CD4-positive, alpha-beta T cell (primary cell): ENCODE data around the gene KIAA2012. TPM values are rescaled to one million over a fixed set of nuclear protein-coding genes. Genes with fewer than 3 reads are reported as not detected.

Experiments
- ATAC-seq: fragments of 200-7000 bp; cut with Tn5 transposase; one replicate; pipeline ENCODE4 v1.10.0; 2022; ENCODE audit warnings: mild to moderate bottlenecking; ENCODE audit not compliant: poor library complexity
- CTCF ChIA-PET: fragments of 350-600 bp; sonication (Branson Sonifier 250); formaldehyde crosslinking; loops from one replicate; lab custom pipeline; 2021; ENCODE audit warnings: antibody characterized with exemption, inconsistent platforms; lab: Charles Lee
- POLR2A ChIA-PET: fragments of 350-600 bp; sonication (Branson Sonifier 250); formaldehyde crosslinking; loops from one replicate; lab custom pipeline; 2021; ENCODE audit warnings: antibody characterized with exemption, inconsistent platforms; lab: Charles Lee
- DNase-seq, 14 experiments: peaks; one replicate each; pipeline ENCODE4 v3.0.0-alpha.2; 2013 to 2020; ENCODE audit warnings: mixed read lengths in 2 of 14
- H3K27ac ChIP-seq, 2 donors: one replicate each; pipeline versions ENCODE4 v1.5.1 to v1.7.0; 2013; ENCODE audit warnings: low read length in 2 of 2, low read depth in 1 of 2, mild to moderate bottlenecking in 1 of 2
- H3K27me3 ChIP-seq, 2 experiments: 1 replicate in 1 of 2; 2 replicates in 1 of 2; pipeline versions ENCODE4 v1.6.1 to v1.7.0; 2013; ENCODE audit warnings: low read length in 2 of 2, control low read depth in 1 of 2, mild to moderate bottlenecking in 1 of 2, moderate library complexity in 1 of 2; ENCODE audit not compliant: insufficient read depth in 2 of 2, control insufficient read depth in 1 of 2
- H3K36me3 ChIP-seq: one replicate; pipeline ENCODE4 v1.6.1; 2013; ENCODE audit warnings: low read length, control low read depth; ENCODE audit not compliant: insufficient read depth
- H3K4me1 ChIP-seq: one replicate; pipeline ENCODE4 v1.6.1; 2013; ENCODE audit warnings: low read length, control low read depth; ENCODE audit not compliant: insufficient read depth
- H3K4me3 ChIP-seq: one replicate; pipeline ENCODE4 v1.5.1; 2013; ENCODE audit warnings: mild to moderate bottlenecking, low read length, moderate library complexity
- H3K9me3 ChIP-seq, 2 experiments: 1 replicate in 1 of 2; 2 replicates in 1 of 2; pipeline versions ENCODE4 v1.6.1 to v1.7.0; 2013; ENCODE audit warnings: low read length in 2 of 2, mild to moderate bottlenecking in 2 of 2, control low read depth in 1 of 2, moderate library complexity in 1 of 2; ENCODE audit not compliant: control insufficient read depth in 1 of 2, insufficient read depth in 1 of 2
- H3K27ac Mint-ChIP-seq: one replicate; pipeline ENCODE4 v1.8.0; 2020; ENCODE audit warnings: mixed read lengths
- H3K27me3 Mint-ChIP-seq: one replicate; pipeline ENCODE4 v1.8.0; 2021; ENCODE audit warnings: mixed read lengths
- H3K36me3 Mint-ChIP-seq: one replicate; pipeline ENCODE4 v1.8.0; 2021; ENCODE audit warnings: low read depth, mixed read lengths
- H3K4me1 Mint-ChIP-seq: one replicate; pipeline ENCODE4 v1.8.0; 2021; ENCODE audit warnings: low read depth, mixed read lengths
- H3K4me3 Mint-ChIP-seq: one replicate; pipeline ENCODE4 v1.8.0; 2020; ENCODE audit warnings: mild to moderate bottlenecking, mixed read lengths
- H3K9me3 Mint-ChIP-seq: one replicate; pipeline ENCODE4 v1.8.0; 2020; ENCODE audit warnings: mixed read lengths
- intact Hi-C, 2 experiments: fragments of 100-400 bp; cut with DNase I in 1 of 2; cut with micrococcal nuclease in 1 of 2; formaldehyde crosslinking; loops; one replicate each; pipeline versions ENCODE4 v1.15.1 to v1.9.0; 2023 to 2025; cut with DNase I, micrococcal nuclease
- total RNA-seq, 174 experiments: library from RNA in 2 of 174; stranded (reverse) in 2 of 174; gene quantifications; one replicate each; pipeline ENCODE4 v1.2.3 and lab custom pipeline; 2021 to 2026
- TF ChIP-seq, protein P1 (sequence below): fragments of 200-600 bp; IDR thresholded peaks from one replicate; pipeline ENCODE4 v1.8.0; 2022; ENCODE audit warnings: antibody characterized with exemption, mild to moderate bottlenecking

The KIAA2012 gene
- total RNA-seq, 2 experiments from 2014 or later, result not detected

DNA sequence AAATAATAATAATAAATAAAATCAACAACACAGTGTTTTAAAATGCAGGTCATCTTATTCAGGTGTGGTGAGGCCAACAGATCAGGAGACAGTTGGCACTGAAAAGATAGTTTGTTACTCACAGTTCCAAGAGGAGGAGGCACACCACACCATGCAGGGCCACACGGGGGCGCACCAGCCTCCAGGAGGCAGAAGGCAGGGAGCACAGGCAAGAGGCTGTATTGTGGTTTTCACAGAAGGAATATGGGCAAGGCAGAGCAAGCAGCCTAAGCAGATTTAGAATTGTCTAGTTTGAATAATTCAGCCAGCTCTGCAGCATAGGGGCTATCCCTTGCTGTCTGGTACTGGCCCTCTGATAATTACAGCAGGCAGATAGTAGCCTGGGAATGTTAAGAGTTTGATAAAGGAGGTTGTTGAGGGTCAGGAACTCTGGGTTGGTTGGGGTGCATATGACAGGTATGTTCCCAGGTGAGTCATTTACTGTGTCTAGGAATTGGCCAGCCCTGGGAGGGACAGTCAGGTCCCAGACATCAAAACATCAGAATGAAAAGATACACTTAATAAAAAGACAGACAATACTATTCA, 31.3 kb downstream of the KIAA2012 start:
- CTCF ChIA-PET, result no interaction called here
- Mint-ChIP-seq H3K4me1 (no peaks in the 10 kb centered on the region), H3K27me3 (peaks cover 5% of the 10 kb centered on the region), H3K4me3 (no peak overlapping the region), H3K36me3 (no peaks in the 10 kb centered on the region), H3K9me3 (no peaks in the 10 kb centered on the region), H3K27ac (no peak overlapping the region)
- intact Hi-C loops, result no loop called here
- Histone ChIP-seq H3K9me3 (no peaks in the 10 kb centered on the region), H3K36me3 (no peaks in the 10 kb centered on the region), H3K4me1 (no peaks in the 10 kb centered on the region), H3K27me3 (no peaks in the 10 kb centered on the region), H3K27ac (no peak overlapping the region), H3K4me3 (no peak overlapping the region)
- POLR2A ChIA-PET, result no interaction called here
- DNase-seq (peak in 3 of 14 experiments; percentile 10 to 16 (median 15)), ATAC-seq (no peak)
- TF ChIP-seq, protein P1, sequence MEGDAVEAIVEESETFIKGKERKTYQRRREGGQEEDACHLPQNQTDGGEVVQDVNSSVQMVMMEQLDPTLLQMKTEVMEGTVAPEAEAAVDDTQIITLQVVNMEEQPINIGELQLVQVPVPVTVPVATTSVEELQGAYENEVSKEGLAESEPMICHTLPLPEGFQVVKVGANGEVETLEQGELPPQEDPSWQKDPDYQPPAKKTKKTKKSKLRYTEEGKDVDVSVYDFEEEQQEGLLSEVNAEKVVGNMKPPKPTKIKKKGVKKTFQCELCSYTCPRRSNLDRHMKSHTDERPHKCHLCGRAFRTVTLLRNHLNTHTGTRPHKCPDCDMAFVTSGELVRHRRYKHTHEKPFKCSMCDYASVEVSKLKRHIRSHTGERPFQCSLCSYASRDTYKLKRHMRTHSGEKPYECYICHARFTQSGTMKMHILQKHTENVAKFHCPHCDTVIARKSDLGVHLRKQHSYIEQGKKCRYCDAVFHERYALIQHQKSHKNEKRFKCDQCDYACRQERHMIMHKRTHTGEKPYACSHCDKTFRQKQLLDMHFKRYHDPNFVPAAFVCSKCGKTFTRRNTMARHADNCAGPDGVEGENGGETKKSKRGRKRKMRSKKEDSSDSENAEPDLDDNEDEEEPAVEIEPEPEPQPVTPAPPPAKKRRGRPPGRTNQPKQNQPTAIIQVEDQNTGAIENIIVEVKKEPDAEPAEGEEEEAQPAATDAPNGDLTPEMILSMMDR, result no peak

DNA sequence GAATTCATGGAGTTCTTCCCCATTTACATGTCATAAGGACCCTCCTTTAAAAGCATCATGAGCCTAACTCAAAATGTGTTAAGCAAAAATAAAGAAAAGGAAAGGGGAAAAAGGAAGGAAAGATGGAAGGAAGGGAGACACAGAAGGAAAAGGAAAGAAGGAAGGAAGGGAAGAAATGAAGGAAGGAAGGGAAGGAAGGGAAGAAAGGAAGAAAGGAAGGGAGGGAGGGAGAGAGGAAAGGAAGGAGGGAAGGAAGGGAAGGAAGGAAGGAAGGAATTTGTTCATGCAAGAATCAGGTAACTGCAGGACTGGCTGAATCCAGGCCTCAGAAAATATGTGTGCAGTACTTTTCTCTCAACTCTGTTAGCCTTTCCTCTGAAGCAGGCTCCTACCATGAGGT, 32.0 kb downstream of the KIAA2012 start:
- ChIA-PET CTCF (no interaction called here), POLR2A (no interaction called here)
- H3K27ac ChIP-seq, result no peak overlapping the region
- H3K4me3 Mint-ChIP-seq, result no peak overlapping the region
- DNase-seq, result no peak
- no peaks in the 10 kb centered on the region for H3K9me3 ChIP-seq
- H3K27me3 ChIP-seq, result no peaks in the 10 kb centered on the region
- no peak overlapping the region for H3K4me3 ChIP-seq
- H3K4me1 Mint-ChIP-seq, result no peaks in the 10 kb centered on the region
- no peaks in the 10 kb centered on the region for H3K36me3 Mint-ChIP-seq
- H3K27ac Mint-ChIP-seq, result no peak overlapping the region
- intact Hi-C loops, result no loop called here
- H3K4me1 ChIP-seq, result no peaks in the 10 kb centered on the region
- H3K27me3 Mint-ChIP-seq, result peaks cover 9% of the 10 kb centered on the region
- TF ChIP-seq, protein P1, result no peak
- no peaks in the 10 kb centered on the region for H3K9me3 Mint-ChIP-seq
- H3K36me3 ChIP-seq, result no peaks in the 10 kb centered on the region
- ATAC-seq, result no peak

DNA sequence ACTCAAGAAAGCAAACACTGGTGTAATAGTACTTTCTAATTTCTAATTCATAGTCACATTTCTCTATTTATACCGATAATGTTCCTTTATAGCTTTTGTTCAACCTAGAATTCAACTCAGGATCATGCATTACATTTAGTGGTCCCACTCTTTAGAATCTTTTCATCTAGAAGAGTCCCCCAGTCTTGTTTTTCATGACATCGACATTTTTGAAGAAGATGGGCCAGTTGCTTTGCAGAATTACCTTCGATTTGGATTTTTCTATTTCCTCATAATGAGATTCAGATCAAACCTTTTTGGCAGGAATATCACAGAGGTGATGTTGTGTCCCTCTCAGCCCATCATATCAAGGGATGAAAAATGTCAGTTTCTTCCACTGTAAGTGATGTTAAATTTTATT, 35.3 kb downstream of the KIAA2012 start:
- H3K4me3 ChIP-seq, result no peak overlapping the region
- H3K9me3 ChIP-seq, result no peaks in the 10 kb centered on the region
- no peaks in the 10 kb centered on the region for H3K9me3 Mint-ChIP-seq
- H3K27ac ChIP-seq, result no peak overlapping the region
- DNase-seq (no peak), ATAC-seq (no peak)
- peaks cover 0 to 2% of the 10 kb centered on the region in 2 experiments for H3K27me3 ChIP-seq
- intact Hi-C loops, result no loop called here
- TF ChIP-seq, protein P1, result no peak
- POLR2A ChIA-PET, result no interaction called here
- H3K4me3 Mint-ChIP-seq, result no peak overlapping the region
- no peak overlapping the region for H3K27ac Mint-ChIP-seq
- peaks cover 23% of the 10 kb centered on the region for H3K27me3 Mint-ChIP-seq
- CTCF ChIA-PET, result no interaction called here
- no peaks in the 10 kb centered on the region for H3K4me1 Mint-ChIP-seq
- no peaks in the 10 kb centered on the region for H3K36me3 Mint-ChIP-seq
- no peaks in the 10 kb centered on the region for H3K36me3 ChIP-seq
- no peaks in the 10 kb centered on the region for H3K4me1 ChIP-seq
